Skin epidermis (tissue), 12 donors: ENCODE data around the gene MBOAT7.
A peak's percentile ranks its signal among the peaks of the same experiment; 100 is the strongest.

Experiments used
- H3K27ac ChIP-seq, 21 experiments: fragments of 200-600 bp; sonication (generic) in 11 of 21; one replicate each; pipeline ENCODE4 v1.5.0; 2020; ENCODE audit warnings: mild to moderate bottlenecking in 3 of 21, inconsistent platforms in 2 of 21, moderate library complexity in 2 of 21
- H3K4me3 ChIP-seq, 7 experiments: fragments of 200-600 bp; sonication (generic) in 2 of 7; one replicate each; pipeline ENCODE4 v1.5.0; 2020; ENCODE audit warnings: inconsistent platforms in 2 of 7, mild to moderate bottlenecking in 2 of 7, moderate library complexity in 1 of 7

Gene MBOAT7

DNA sequence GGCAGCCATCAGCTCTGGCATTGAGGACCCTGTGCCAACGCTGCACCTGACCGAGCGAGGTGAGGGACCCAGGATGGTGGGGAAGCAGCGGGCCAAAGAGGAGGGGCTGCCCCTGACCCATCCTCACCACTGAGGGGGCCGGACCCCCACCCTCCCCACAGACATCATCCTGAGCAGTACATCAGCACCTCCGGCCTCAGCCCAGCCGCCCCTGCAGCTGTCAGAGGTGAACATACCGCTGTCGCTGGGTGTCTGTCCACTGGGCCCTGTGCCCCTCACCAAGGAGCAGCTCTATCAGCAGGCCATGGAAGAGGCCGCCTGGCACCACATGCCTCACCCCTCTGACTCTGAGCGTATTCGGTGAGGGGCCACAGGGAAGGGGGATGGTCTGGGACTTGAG is 37.1 kb downstream of the MBOAT7 start:
- Histone ChIP-seq H3K4me3 (no peak overlapping the region), H3K27ac (no peak overlapping the region)

DNA sequence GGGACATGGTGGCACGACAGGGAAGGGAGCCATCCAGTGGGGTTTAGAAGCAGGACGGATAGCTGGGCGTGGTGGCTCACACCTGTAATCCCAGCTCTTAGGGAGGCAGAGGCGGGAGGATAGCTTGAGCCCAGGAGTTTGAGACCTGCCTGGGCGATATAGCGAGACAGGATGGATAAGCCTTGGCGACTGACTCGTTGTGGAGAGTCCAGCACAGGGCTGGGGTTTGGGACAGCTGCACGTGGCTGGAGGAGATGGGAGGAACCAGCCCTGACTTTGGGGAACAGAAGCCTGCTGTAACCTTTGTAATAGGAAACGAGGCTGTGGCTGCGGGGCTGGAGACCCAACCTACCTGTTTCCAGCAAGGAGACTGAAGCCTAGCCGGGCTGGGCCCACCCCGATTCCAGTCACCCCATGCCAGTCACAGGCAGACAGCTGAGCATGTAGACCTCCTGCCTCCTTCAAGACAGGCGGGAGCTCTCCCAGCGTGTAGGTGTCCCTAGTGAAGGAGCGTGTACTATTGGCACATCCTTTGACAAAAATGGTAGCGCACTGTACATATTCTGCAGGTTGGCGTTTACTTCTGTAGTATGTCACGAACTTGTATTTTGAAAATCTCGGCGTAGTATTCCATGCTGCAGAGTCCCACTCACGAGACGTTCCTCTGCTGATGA is 37.9 kb downstream of the MBOAT7 start:
- H3K4me3 ChIP-seq, result no peak overlapping the region
- H3K27ac ChIP-seq, result no peak overlapping the region

DNA sequence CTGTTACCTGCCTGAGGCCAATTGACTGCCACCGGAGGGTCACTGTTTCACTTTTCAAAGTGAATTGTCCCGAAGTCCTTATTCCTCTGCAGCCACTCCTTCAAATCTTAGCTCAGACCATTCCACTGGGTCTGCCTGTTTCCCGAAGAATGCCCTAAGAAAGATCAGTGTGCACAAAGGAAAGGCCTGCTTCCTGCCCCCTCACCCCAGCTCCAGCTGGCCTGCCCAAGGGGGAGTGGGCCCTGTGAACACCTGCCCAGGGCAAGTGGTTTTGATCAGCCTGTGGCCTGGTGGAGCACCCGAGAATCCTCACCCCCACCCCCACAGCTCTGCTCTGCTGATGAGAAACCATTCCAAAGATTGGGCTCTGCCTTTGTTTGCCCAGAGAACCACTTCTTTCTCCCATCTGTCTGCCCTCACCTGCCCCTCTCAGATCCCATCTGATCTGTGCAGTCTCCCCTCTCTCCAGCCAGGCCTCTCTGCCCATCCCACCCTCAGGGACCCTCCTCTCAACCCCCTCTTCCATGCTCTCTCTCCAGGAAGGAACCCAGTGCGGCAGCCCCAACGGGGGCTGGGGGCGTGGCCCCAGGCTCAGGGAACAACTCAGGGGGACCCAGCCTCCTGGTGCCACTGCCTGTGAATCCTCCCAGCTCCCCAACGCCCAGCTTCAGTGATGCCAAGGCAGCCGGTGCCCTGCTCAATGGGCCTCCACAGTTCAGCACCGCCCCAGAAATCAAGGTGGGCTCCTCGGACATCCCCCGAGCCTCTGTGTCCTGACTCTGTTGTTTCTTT is 40.2 kb downstream of the MBOAT7 start:
- Histone ChIP-seq H3K4me3 (no peak overlapping the region), H3K27ac (peak overlapping the region in 1 of 21 experiments; percentile 13)

DNA sequence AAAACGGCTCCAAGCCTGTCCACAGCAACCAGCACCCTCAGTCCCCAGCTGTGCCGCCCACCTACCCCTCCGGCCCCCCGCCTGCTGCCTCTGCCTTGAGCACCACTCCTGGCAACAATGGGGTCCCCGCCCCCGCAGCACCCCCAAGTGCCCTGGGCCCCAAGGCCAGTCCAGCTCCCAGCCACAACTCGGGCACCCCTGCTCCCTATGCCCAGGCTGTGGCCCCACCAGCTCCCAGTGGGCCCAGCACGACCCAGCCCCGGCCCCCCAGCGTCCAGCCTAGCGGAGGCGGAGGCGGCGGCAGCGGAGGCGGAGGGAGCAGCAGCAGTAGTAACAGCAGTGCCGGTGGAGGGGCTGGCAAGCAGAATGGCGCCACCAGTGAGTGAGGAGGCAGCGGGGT is 41.2 kb downstream of the MBOAT7 start:
- Histone ChIP-seq H3K4me3 (no peak overlapping the region), H3K27ac (no peak overlapping the region)

DNA sequence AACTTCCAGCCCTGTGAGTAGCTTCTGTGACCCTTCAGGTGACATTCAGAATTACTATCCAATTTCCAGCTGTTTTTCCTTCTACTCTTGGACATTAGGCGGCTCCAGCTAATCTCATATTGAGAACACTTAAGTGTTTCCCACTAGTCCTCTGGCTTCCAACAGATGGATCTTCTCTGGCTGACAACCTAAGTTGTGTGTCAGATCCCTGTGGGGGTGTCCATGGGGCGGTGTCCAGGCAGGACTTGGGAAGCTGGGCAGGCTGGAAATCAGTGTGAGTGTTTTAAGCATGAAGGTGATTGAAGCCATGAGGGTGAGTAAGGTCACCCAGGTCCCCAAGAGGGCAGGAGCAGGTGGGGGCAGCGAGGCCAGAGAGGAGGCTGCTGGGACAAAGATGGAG is 41.7 kb downstream of the MBOAT7 start:
- H3K27ac ChIP-seq, result no peak overlapping the region
- no peak overlapping the region for H3K4me3 ChIP-seq

DNA sequence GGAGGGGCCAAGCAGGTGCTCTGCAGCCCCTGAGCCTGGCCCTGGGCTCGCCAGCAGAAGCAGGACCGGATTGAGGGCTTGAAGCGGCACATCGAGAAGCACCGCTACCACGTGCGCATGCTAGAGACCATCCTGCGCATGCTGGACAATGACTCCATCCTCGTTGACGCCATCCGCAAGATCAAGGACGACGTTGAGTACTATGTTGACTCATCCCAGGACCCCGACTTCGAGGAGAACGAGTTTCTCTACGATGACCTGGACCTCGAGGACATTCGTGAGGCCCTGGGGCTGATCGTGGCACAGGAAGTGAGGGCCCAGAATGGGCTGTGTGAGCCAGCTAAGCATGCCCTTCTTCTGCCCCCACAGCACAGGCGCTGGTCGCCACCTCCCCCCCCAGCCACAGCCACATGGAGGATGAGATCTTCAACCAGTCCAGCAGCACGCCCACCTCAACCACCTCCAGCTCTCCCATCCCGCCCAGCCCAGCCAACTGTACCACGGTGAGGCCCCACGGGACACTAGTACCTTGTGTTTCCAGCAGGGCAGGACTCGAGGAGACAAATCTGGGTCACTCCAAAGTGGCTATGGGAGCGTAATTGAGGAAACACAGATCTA is 43.7 kb downstream of the MBOAT7 start:
- H3K4me3 ChIP-seq, result no peak overlapping the region
- peak overlapping the region in 1 of 21 experiments; percentile 2 for H3K27ac ChIP-seq

DNA sequence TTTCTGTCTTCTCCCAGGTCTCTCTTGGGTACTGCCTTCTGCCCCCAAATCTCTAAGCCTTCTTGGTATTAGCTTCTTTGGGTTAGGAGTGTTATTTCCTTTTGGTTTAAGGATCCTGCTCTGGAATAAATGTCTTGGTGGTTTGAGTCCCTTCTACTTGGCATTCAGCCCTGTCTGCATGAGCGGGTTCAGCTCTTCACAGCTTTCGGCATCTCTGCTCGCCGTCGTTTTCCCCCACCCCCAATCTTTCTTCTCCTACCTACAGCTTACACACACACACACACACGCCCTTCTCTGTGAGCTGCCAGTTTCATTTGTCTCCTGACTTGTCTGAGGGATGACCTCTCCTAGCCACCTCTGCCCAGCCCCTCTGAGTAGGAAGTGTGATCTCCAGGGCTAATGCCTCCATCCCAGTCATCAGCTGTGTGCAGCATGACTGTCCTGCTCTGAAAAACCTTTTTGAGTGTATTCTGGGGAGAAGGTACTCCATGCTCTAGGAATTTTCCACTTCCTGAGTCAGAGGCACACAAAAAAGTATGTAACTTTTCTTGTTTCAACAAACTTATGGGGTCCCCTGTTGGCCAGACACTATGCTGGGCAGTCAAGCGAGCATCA is 47.1 kb downstream of the MBOAT7 start:
- Histone ChIP-seq H3K4me3 (no peak overlapping the region), H3K27ac (peak overlapping the region in 6 of 21 experiments; percentile 16 to 77 (median 70))

DNA sequence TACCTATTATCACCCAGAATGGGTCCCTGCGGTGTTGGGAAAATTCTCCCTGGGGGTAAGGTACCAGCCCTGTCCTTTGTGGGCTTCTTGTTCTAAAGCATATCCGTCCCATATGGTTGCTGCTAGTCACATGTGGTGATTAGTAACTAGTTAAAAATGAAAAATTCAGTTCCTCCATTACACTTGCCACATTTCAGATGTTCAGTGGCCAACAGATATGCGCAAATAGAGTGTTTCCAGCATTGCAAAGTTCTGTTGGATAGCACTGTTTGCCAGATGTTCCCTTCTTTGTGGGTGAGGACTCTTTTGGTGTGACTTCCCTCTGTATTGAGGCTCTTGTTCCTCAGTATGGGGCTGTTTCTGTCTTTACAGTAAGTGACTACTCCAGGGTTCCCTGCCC is 48.0 kb downstream of the MBOAT7 start:
- Histone ChIP-seq H3K4me3 (no peak overlapping the region), H3K27ac (peak overlapping the region in 8 of 21 experiments; percentile 7 to 77 (median 70))

DNA sequence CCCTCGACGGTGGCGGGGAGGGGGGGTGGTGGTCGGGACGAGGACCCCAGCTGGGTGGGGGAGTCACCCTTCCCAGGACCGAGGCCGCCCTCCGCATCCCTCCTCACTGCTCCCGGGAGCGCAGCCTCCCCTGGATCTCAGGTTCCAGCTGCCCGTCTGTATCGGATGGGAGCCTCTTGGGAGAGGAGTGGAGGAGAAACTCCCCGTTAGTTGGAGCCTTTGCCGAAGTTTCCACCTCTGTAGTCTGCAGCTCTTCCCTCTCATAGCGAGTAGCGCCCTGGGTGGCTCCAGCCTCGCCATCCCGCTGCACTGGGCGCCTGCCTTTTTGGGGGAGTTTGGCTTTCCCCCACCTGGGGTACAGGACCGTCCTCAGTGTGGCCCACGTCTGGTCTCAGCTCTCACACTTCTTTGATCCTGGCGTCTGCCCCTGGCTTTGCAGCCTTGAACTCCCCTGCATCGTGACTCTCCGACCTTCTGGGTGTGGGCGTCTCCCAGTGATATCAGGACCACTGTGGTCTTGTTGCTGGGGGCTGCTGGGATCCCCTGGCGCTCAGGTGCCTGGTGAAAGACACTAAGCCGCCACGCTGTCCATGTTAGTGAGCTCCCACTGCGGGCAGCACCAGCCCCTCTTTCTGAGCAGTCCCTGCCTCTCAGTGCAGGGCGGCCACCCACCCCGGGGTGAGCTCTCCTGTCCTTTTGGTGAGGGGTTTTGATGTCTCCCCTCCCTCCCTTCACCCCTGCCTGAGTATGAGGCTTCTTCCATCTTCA is 50.7 kb downstream of the MBOAT7 start:
- H3K27ac ChIP-seq, result peak overlapping the region in 20 of 21 experiments; percentile 92 to 100 (median 99)
- peak overlapping the region; percentile 69 to 100 (median 96) for H3K4me3 ChIP-seq

DNA sequence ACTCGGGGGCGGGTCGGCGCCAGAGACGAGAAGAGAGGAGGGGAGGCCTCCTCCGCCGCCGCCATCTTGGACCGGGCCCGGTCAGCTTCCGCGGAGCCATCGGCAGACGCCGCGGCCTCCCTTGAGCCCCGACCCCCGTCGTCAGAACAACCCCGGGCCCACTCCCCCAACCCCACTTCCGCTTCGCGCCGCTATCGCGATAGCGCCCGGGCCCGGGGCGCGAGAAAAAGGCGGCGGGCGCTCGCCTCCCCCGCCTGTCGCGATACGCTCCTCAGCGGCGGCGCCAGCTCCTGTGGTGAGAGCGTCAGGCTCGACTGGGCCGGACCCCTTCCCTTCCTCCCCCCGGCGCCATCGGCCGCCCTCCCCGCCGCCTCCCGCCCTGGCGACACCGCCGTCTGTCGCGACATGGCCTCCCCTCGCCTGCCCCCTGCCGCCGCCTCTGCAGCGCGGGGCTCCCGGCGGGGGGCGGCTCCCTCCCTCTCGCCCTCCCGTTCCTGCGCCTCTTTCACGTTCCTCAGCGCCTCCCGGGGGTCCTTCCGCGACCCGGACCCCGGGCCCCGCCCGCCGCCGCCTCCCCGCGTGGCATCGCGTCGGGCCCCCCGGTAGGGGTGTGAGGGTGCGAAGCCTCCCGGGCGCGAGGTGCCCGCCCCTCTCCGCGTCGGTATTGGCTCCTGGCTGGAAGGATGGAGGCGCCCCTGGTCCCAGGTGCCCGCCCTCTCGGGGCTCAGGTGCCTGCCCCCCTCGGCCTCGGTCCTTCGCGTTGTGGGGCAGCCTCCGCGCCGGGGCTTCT is 51.5 kb downstream of the MBOAT7 start, which contains the start of gene CNOT3:
Gene CNOT3, plus strand, starts transcription at position 64 of the 790 bp plus-strand sequence. CDS start 5,217 bp downstream, outside the sequence.
- Histone ChIP-seq H3K4me3 (peak within 1 kb of the TSS; percentile 69 to 100 (median 96)), H3K27ac (peak within 1 kb of the TSS; percentile 92 to 100 (median 99))

DNA sequence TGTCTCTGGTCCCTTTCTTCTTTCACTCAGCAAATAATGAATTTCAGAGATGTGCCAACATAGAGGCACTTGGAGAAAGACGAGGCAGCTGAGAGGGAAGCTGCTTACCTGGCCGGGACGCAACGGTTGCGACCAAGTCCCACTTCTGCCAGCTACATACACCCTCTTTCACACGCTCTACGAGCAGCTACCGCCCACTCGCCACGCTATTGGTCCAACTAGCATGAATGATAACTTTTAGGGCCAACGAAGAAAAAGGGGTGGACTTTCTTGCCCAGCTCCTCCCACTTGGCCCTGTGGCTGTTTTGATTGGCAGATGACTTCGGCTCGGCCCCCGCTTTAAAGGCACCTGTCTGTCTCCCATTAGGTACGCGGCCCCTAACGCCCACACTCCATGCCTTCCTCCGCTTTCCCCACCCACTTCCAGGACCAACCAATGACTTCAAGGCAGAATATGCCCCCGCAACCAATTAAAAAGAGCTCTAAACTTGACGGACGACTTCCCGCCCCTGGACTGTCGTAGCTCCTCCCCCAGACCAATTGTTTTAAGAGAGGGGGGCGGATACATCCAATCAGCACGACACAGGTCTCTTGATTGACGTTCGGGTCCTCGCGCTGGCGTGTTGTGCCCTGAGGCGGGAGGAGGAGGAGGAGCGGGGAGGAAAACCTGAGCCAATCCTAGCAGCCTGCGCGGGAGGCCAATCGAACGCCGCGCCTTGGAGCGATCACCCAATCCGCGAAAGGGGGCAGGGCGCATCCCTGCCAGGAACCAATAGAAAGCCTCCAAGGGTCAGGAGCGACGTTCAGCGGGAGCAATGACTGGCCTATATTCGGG is 52.3 kb downstream of the MBOAT7 start:
- H3K4me3 ChIP-seq, result peak overlapping the region; percentile 69 to 100 (median 96)
- peak overlapping the region in 20 of 21 experiments; percentile 92 to 100 (median 99) for H3K27ac ChIP-seq

DNA sequence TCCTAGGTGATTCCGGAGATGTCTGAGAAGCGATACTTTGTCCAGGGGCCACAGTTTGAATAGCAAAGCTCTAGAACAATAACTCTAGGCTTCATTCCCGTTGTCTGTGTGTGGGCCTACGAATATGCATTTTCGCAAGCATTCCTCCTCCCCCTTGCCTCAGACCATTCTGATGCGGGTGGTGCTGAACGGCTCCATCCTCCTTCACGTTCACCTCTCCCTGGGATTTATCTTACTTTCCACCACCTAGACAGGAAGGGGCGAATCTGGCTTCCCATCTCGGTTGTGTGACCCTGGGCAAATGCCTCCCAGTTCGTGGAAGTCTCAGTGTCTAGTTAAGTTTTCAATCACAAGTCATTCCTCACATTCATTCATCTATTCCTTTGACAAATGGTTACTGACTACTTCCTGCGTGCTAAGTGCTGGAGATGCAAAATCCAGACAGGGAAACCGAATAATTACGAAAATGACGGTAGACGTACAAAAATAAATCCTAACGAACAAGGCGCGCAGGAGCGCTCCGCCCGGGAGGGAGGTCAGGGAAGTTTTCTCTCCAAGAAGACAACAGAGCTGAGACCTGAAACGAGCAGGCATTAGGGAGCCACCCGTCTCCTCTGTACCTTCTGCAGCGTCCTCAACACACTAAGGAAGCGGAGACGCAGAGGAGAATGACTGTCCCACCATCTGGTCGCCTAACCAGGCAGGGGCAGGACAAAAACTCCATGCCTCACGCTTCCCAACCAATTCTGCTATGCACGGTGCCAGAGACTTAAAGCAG is 53.1 kb downstream of the MBOAT7 start:
- Histone ChIP-seq H3K4me3 (peak overlapping the region; percentile 18 to 45 (median 35)), H3K27ac (peak overlapping the region in 12 of 21 experiments; percentile 20 to 100 (median 60))

DNA sequence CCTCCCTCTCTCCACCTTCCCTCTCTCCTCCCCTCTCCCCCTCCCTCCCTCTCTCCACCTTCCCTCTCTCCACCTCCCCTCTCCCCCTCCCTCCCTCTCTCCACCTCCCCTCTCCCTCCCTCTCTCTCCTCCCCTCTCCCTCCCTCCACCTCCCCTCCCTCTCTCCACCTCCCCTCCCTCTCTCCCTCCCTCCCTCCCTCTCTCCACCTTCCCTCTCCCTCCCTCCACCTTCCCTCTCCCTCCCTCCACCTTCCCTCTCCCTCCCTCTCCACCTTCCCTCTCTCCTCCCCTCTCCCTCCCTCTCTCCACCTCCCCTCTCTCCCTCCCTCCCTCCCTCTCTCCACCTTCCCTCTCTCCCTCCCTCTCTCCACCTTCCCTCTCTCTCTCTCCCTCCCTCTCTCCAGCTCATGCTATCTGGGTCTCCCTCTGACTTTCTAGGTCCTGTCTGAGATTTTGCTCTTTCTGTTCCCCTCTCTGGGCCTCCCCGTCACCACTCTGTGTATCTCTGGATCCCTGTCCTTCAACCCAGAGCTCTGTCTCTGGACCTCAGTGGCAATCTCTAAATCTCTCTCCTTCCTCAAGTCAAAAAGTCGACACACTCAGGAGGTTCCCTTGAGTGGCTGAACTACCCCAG is 55.3 kb downstream of the MBOAT7 start:
- H3K4me3 ChIP-seq, result no peak overlapping the region
- H3K27ac ChIP-seq, result peak overlapping the region in 3 of 21 experiments; percentile 14 to 34 (median 31)

DNA sequence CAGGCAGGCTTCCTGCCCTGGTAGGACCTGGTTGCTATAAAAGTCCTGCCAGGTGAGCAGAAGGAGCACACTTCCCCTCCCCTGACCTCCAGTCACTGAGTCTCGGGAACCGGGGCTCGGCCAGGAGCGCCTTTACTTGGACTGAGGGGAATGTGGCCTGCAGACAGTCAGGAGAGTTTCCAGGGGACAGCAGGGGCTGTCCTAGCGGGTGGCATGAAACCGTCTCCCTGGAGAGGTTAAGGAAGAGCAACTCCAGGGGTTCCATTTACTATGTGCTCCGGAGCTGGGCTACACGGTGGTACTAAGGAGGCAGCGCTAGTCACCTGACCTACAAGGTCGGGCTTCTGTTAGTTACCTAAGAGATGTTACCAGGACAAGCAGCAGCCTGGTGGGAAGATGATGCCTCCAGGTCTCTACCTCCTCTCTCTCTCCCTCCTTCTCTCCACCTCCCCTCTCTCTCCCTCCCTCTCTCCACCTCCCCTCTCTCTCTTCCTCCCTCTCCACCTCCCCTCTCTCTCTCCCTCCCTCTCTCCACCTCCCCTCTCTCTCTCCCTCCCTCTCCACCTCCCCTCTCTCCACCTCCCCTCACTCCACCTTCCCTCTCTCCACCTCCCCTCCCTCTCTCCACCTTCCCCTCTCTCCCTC is 55.9 kb downstream of the MBOAT7 start:
- H3K27ac ChIP-seq, result no peak overlapping the region
- H3K4me3 ChIP-seq, result no peak overlapping the region

DNA sequence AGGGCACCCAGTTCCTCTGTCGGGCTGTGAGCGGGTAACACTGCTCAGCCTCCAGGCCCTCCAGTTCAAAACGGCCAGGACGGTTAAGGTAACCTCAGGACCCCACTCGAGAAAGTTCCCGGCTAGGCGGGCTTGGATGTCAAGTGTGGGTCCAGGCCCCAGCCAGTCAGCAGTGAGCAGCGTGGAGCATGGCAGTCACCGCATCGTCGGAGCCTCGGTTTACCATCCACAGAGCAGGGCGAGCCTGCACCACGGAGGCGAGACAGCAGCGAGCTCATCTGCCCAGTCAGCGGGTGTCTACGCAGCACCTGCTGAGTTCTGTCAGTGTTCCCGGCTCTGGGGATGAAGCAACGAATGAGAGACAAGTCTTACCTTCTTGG is 59.8 kb downstream of the MBOAT7 start:
- H3K4me3 ChIP-seq, result no peak overlapping the region
- H3K27ac ChIP-seq, result no peak overlapping the region
